Measurements from ENCODE around the gene GSKIP. TPM values are rescaled to one million over a fixed set of nuclear protein-coding genes. Genes with fewer than 3 reads are reported as not detected.
A peak's percentile ranks its signal among the peaks of the same experiment; 100 is the strongest.

Gene GSKIP
- polyA plus RNA-seq, 1 donor, result 39.6 TPM

GRCh38 chr14:96370528-96370927 lies 7.2 kb downstream of the GSKIP start:
- Histone ChIP-seq H3K27ac (ENCODE audit: low read length) (no peak overlapping the region), H3K4me1 (ENCODE audit: control insufficient read depth, insufficient read depth, low read length) (no peaks in the 10 kb centered on the region), H3K27me3 (ENCODE audit: control insufficient read depth, insufficient read depth, low read length) (no peaks in the 10 kb centered on the region), H3K36me3 (ENCODE audit: control insufficient read depth, insufficient read depth, low read length) (no peaks in the 10 kb centered on the region), H3K4me3 (ENCODE audit: low read length) (no peak overlapping the region), H3K9me3 (ENCODE audit: control insufficient read depth, low read depth, low read length) (no peaks in the 10 kb centered on the region)
- no CpG with 5 or more reads among the region's 5 CpGs for WGBS (ENCODE audit: insufficient coverage, low lambda C conversion rate)
- no peak for DNase-seq

- H3K4me1 ChIP-seq (ENCODE audit: control insufficient read depth, insufficient read depth, low read length), result no peaks in the 10 kb centered on the region
- no peak overlapping the region for H3K27ac ChIP-seq (ENCODE audit: low read length)
- H3K9me3 ChIP-seq (ENCODE audit: control insufficient read depth, low read depth, low read length), result no peaks in the 10 kb centered on the region
- no peaks in the 10 kb centered on the region for H3K36me3 ChIP-seq (ENCODE audit: control insufficient read depth, insufficient read depth, low read length)
- no peaks in the 10 kb centered on the region for H3K27me3 ChIP-seq (ENCODE audit: control insufficient read depth, insufficient read depth, low read length)
- DNase-seq, result no peak
- 83% methylated on average over 3 of the region's 3 CpGs for WGBS (ENCODE audit: insufficient coverage, low lambda C conversion rate)
- no peak overlapping the region for H3K4me3 ChIP-seq (ENCODE audit: low read length)
Measured at GRCh38 chr14:96373538-96373937, 10.2 kb downstream of the GSKIP start.

GRCh38 chr14:96376093-96376492 lies 12.8 kb downstream of the GSKIP start:
- H3K27me3 ChIP-seq (ENCODE audit: control insufficient read depth, insufficient read depth, low read length), result no peaks in the 10 kb centered on the region
- no peak overlapping the region for H3K27ac ChIP-seq (ENCODE audit: low read length)
- H3K4me3 ChIP-seq (ENCODE audit: low read length), result no peak overlapping the region
- WGBS (ENCODE audit: insufficient coverage, low lambda C conversion rate), result 71% methylated on average over 2 of the region's 3 CpGs
- H3K9me3 ChIP-seq (ENCODE audit: control insufficient read depth, low read depth, low read length), result no peaks in the 10 kb centered on the region
- no peaks in the 10 kb centered on the region for H3K4me1 ChIP-seq (ENCODE audit: control insufficient read depth, insufficient read depth, low read length)
- DNase-seq, result peak in 1 of 2 donors; percentile 13
- H3K36me3 ChIP-seq (ENCODE audit: control insufficient read depth, insufficient read depth, low read length), result no peaks in the 10 kb centered on the region

- Histone ChIP-seq H3K27me3 (ENCODE audit: control insufficient read depth, insufficient read depth, low read length) (no peaks in the 10 kb centered on the region), H3K4me3 (ENCODE audit: low read length) (no peak overlapping the region), H3K36me3 (ENCODE audit: control insufficient read depth, insufficient read depth, low read length) (peaks cover 18% of the 10 kb centered on the region), H3K4me1 (ENCODE audit: control insufficient read depth, insufficient read depth, low read length) (no peaks in the 10 kb centered on the region), H3K9me3 (ENCODE audit: control insufficient read depth, low read depth, low read length) (no peaks in the 10 kb centered on the region), H3K27ac (ENCODE audit: low read length) (no peak overlapping the region)
- no peak for DNase-seq
- no CpG with 5 or more reads among the region's 3 CpGs for WGBS (ENCODE audit: insufficient coverage, low lambda C conversion rate)
Measured at GRCh38 chr14:96380735-96381134, 17.4 kb downstream of the GSKIP start.

GRCh38 chr14:96383445-96383844 lies 20.1 kb downstream of the GSKIP start:
- Histone ChIP-seq H3K27me3 (ENCODE audit: control insufficient read depth, insufficient read depth, low read length) (no peaks in the 10 kb centered on the region), H3K27ac (ENCODE audit: low read length) (no peak overlapping the region), H3K4me1 (ENCODE audit: control insufficient read depth, insufficient read depth, low read length) (no peaks in the 10 kb centered on the region), H3K36me3 (ENCODE audit: control insufficient read depth, insufficient read depth, low read length) (peaks cover 31% of the 10 kb centered on the region), H3K4me3 (ENCODE audit: low read length) (no peak overlapping the region), H3K9me3 (ENCODE audit: control insufficient read depth, low read depth, low read length) (no peaks in the 10 kb centered on the region)
- DNase-seq, result no peak
- no CpG with 5 or more reads among the region's 2 CpGs for WGBS (ENCODE audit: insufficient coverage, low lambda C conversion rate)

- Histone ChIP-seq H3K4me1 (ENCODE audit: control insufficient read depth, insufficient read depth, low read length) (no peaks in the 10 kb centered on the region), H3K27ac (ENCODE audit: low read length) (no peak overlapping the region), H3K36me3 (ENCODE audit: control insufficient read depth, insufficient read depth, low read length) (peaks cover 31% of the 10 kb centered on the region), H3K27me3 (ENCODE audit: control insufficient read depth, insufficient read depth, low read length) (no peaks in the 10 kb centered on the region), H3K4me3 (ENCODE audit: low read length) (no peak overlapping the region), H3K9me3 (ENCODE audit: control insufficient read depth, low read depth, low read length) (no peaks in the 10 kb centered on the region)
- DNase-seq, result peak in 1 of 2 donors; percentile 24
- 86% methylated on average over 1 of the region's 1 CpG for WGBS (ENCODE audit: insufficient coverage, low lambda C conversion rate)
Measured at GRCh38 chr14:96384053-96384452, 20.7 kb downstream of the GSKIP start.

- no peak for DNase-seq
- WGBS (ENCODE audit: insufficient coverage, low lambda C conversion rate), result no CpG with 5 or more reads among the region's 1 CpG
- H3K36me3 ChIP-seq (ENCODE audit: control insufficient read depth, insufficient read depth, low read length), result peaks cover 31% of the 10 kb centered on the region
Measured at GRCh38 chr14:96384740-96385139, 21.4 kb downstream of the GSKIP start.

GRCh38 chr14:96385385-96385784 lies 22.1 kb downstream of the GSKIP start:
- Histone ChIP-seq H3K27ac (ENCODE audit: low read length) (no peak overlapping the region), H3K9me3 (ENCODE audit: control insufficient read depth, low read depth, low read length) (no peaks in the 10 kb centered on the region), H3K4me3 (ENCODE audit: low read length) (no peak overlapping the region), H3K4me1 (ENCODE audit: control insufficient read depth, insufficient read depth, low read length) (no peaks in the 10 kb centered on the region), H3K27me3 (ENCODE audit: control insufficient read depth, insufficient read depth, low read length) (peaks cover 3% of the 10 kb centered on the region), H3K36me3 (ENCODE audit: control insufficient read depth, insufficient read depth, low read length) (peaks cover 31% of the 10 kb centered on the region)
- WGBS (ENCODE audit: insufficient coverage, low lambda C conversion rate), result no CpG with 5 or more reads among the region's 3 CpGs
- no peak for DNase-seq

More at GRCh38 chr14:96384740-96385139, 21.4 kb downstream of the GSKIP start:
- no peaks in the 10 kb centered on the region for H3K27me3 ChIP-seq (ENCODE audit: control insufficient read depth, insufficient read depth, low read length)
- H3K4me1 ChIP-seq (ENCODE audit: control insufficient read depth, insufficient read depth, low read length), result no peaks in the 10 kb centered on the region
- no peak overlapping the region for H3K4me3 ChIP-seq (ENCODE audit: low read length)
- H3K27ac ChIP-seq (ENCODE audit: low read length), result no peak overlapping the region
- H3K9me3 ChIP-seq (ENCODE audit: control insufficient read depth, low read depth, low read length), result no peaks in the 10 kb centered on the region

GRCh38 chr14:96390965-96391292 lies 27.6 kb downstream of the GSKIP start:
- Histone ChIP-seq H3K9me3 (ENCODE audit: control insufficient read depth, low read depth, low read length) (no peaks in the 10 kb centered on the region), H3K27me3 (ENCODE audit: control insufficient read depth, insufficient read depth, low read length) (peaks cover 7% of the 10 kb centered on the region), H3K27ac (ENCODE audit: low read length) (no peak overlapping the region), H3K4me1 (ENCODE audit: control insufficient read depth, insufficient read depth, low read length) (no peaks in the 10 kb centered on the region), H3K36me3 (ENCODE audit: control insufficient read depth, insufficient read depth, low read length) (peaks cover 11% of the 10 kb centered on the region), H3K4me3 (ENCODE audit: low read length) (peak overlapping the region; percentile 65)
- 40% methylated on average over 1 of the region's 13 CpGs for WGBS (ENCODE audit: insufficient coverage, low lambda C conversion rate)
- no peak for DNase-seq

- peak overlapping the region; percentile 68 for H3K4me3 ChIP-seq (ENCODE audit: low read length)
- H3K4me1 ChIP-seq (ENCODE audit: control insufficient read depth, insufficient read depth, low read length), result no peaks in the 10 kb centered on the region
- no CpG with 5 or more reads among the region's 79 CpGs for WGBS (ENCODE audit: insufficient coverage, low lambda C conversion rate)
- peak; percentile 95 to 96 for DNase-seq
- peaks cover 6% of the 10 kb centered on the region for H3K36me3 ChIP-seq (ENCODE audit: control insufficient read depth, insufficient read depth, low read length)
- peak overlapping the region; percentile 40 for H3K27ac ChIP-seq (ENCODE audit: low read length)
- no peaks in the 10 kb centered on the region for H3K9me3 ChIP-seq (ENCODE audit: control insufficient read depth, low read depth, low read length)
- H3K27me3 ChIP-seq (ENCODE audit: control insufficient read depth, insufficient read depth, low read length), result peaks cover 7% of the 10 kb centered on the region
Measured at GRCh38 chr14:96391293-96392118, 28.2 kb downstream of the GSKIP start.

Measured in large intestine (tissue), 3 donors.